K562 treated with DMSO at 1 percent for 24 hours (cell line): ENCODE results near the gene DAGLA. TPM values are rescaled to one million over a fixed set of nuclear protein-coding genes. Genes with fewer than 3 reads are reported as not detected.

Experiments
- total RNA-seq: library from RNA; unstranded; fragments of 300-600 nt; gene quantifications from 2 replicates; pipeline ENCODE4 v1.2.3, GENCODE V29; 2022; ENCODE audit warnings: low read depth; ENCODE audit not compliant: insufficient read depth

DAGLA gene
- total RNA-seq = 0.13 and 0.34 TPM in 2 replicates

GRCh38 chr11:61679893-61680621, at the start of gene DAGLA:
DAGLA (plus strand) TSS chr11:61680391; CDS start chr11:61720156, 39,765 bp downstream.

GRCh38 chr11:61752117-61752924, 72.1 kb downstream of the DAGLA start, which contains the start of gene MYRF:
MYRF (plus strand) TSS chr11:61752636; CDS start chr11:61752745, 109 bp downstream.

DNA sequence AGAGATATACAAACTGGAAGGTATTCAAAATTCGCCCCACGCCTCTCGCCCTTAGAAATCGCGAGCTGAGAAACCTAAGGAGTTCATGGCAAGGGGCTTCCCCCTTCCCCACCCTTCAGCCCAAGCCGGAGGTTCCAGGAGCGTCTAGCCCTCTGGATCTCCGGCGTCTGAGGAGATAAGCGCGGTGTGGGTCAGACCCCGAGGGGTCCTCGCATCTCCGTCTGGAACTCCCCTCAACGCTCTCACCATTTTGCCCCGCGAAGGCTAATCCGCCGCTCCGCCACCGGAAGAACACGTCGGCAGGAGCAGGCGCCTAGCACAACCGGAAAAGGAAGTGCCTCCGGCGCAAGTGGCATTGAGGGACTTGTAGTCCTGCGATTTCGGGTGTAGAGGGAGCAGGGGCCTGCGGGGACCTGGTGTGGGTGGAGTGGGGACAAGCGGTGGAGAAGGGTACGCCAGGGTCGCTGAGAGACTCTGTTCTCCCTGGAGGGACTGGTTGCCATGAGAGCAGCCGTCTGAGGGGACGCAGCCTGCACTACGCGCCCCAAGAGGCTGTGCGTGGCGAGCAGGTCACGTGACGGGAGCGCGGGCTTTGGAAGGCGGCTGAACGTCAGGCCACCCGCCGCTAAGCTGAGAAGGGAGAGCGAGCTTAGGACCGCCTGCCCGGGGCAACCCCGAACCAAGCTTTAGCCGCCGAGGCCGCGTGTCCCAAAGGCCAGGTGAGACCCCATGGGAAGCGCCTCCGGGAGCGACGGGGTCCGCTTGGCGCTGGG, 112.3 kb downstream of the DAGLA start, which contains the start of the genes FEN1 and TMEM258:
TSS of gene FEN1 (plus strand) at position 602 of the 773 bp plus-strand sequence. CDS start 2,451 bp downstream, outside the sequence.
TSS of gene TMEM258 (minus strand) at position 290 of the 773 bp plus-strand sequence. CDS start at position 249, 41 bp downstream.

Other genes starting within 250 kb of the DAGLA start
- gene LRRC10B, start 171.6 kb upstream of the DAGLA start, total RNA-seq = 0.27 and 0.47 TPM in 2 replicates
- 0.09 and 0.43 TPM in 2 replicates for gene SYT7, start 99.3 kb upstream of the DAGLA start, total RNA-seq
- gene MYRF, start 72.2 kb downstream of the DAGLA start, total RNA-seq = 20.6 and 24.5 TPM in 2 replicates
- gene TMEM258, start 112.2 kb downstream of the DAGLA start, total RNA-seq = 336 and 371 TPM in 2 replicates
- gene FEN1, start 112.5 kb downstream of the DAGLA start, total RNA-seq = 144 and 156 TPM in 2 replicates
- 68.2 and 69.1 TPM in 2 replicates for gene FADS1, start 136.6 kb downstream of the DAGLA start, total RNA-seq
- gene FADS2, start 147.9 kb downstream of the DAGLA start, total RNA-seq = 9.0 and 10.4 TPM in 2 replicates
- gene FADS3, start 211.2 kb downstream of the DAGLA start, total RNA-seq = 46.9 and 59.5 TPM in 2 replicates
- gene RAB3IL1, start 237.2 kb downstream of the DAGLA start, total RNA-seq = 10.2 and 11.5 TPM in 2 replicates